NCI-H510A (cell line): ENCODE results near the gene ULK3.
"Not testable (repeated sequence)": the region's sequence is repeated elsewhere in the genome, so short reads cannot be mapped to it uniquely, and the experiment has no call there.

Source experiments
- DNase-seq: peaks from one replicate; lab custom pipeline; 2025; lab: John Stamatoyannopoulos, UW

The ULK3 gene, protein sequence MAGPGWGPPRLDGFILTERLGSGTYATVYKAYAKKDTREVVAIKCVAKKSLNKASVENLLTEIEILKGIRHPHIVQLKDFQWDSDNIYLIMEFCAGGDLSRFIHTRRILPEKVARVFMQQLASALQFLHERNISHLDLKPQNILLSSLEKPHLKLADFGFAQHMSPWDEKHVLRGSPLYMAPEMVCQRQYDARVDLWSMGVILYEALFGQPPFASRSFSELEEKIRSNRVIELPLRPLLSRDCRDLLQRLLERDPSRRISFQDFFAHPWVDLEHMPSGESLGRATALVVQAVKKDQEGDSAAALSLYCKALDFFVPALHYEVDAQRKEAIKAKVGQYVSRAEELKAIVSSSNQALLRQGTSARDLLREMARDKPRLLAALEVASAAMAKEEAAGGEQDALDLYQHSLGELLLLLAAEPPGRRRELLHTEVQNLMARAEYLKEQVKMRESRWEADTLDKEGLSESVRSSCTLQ

DNA sequence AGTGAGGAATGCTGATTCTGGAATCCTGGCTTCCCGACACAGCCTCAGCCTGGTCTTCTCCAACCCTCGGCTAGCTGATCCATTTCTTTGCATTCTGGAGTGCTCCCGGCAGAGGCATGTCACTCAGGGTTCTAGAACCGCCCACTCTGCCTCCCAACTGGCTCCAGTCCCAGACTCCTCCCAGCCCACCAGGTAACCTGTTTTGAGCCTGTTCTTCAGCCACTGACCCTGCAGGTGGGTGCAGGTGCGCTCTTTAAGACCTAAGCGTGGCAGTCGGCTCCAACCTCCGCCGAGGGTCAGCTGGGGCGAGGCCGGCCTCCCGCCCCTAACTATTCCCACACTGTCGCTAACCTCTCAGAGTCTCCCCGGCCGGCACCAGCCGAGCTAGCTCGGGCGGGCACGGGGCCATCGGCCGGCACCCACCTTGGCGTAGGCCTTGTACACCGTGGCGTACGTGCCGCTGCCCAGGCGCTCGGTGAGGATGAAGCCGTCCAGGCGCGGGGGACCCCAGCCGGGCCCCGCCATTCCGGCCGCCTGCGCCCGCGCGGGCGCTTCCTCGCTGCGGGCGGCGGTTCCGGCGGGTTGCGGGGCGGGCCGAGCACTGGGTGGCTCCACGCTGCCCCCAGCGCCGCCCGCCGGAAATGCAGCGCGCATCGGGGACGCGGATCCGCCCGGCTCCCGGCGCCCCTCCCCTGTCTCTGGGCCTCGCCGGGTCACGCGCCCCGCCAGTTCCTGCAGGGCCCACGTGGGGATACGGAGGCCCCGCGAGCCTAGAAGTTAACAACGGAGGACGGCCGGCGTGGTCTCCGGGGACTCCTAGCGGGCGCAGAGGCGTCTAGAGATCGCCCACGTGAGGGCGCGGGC, at the start of gene ULK3:
TSS of gene ULK3 (minus strand) at position 576 of the 864 bp plus-strand sequence. CDS start at position 525, 51 bp downstream.
- DNase-seq: peak; percentile 84

DNA sequence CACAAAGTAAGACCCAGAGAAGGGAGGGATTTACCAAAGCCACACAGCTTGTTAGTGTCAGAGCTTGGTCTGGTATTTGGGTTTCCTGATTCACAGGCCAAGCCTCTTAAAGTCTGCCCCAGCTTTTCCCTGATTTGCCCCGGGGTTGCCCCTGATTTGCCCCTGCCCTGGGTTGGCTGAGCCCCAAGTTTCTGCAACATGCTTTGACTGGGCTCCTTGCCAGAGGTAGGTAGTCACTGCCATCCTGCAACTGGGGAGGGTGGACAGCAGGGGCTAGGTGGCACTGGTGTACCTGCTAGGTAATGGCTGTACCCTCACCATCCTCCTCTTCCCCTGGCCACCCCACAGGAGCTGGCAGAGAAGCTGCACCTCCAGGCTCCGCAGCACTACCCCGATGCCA, 49.4 kb upstream of the ULK3 start:
- no peak for DNase-seq

DNA sequence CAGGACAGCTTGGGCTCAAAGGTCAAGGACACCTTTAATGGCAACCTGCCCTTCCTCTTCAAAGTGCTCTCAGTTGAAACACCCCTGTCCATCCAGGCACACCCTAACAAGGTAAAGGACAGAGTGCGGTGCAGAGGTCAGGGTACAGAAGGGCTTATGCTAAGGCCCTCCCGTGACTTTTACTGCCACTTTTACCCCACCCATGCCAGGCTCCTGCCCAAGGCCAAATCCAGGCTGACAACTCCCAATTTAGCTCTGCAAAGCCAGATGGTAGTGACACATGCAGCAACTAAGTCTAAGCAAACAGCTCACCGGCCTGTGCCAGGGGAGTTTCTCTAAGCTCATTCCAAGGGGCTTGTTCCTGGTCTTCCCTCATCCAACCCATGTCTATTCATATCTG, 48.5 kb upstream of the ULK3 start:
- no peak for DNase-seq

DNA sequence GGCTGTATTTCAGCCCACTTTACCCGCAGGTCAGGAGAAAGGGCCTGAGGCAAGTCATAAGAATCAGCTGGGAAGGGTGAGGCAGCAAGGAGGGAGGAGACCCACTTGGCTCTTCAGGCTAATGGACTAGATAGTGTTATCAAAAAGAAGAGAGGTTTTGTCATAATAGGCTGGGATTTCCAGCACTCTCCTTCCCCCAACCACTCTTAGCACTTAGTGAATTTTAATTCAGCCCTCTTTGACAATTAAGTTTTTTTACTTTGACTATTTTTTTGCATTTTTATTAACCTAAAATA, 47.7 kb upstream of the ULK3 start:
- DNase-seq: no peak

DNA sequence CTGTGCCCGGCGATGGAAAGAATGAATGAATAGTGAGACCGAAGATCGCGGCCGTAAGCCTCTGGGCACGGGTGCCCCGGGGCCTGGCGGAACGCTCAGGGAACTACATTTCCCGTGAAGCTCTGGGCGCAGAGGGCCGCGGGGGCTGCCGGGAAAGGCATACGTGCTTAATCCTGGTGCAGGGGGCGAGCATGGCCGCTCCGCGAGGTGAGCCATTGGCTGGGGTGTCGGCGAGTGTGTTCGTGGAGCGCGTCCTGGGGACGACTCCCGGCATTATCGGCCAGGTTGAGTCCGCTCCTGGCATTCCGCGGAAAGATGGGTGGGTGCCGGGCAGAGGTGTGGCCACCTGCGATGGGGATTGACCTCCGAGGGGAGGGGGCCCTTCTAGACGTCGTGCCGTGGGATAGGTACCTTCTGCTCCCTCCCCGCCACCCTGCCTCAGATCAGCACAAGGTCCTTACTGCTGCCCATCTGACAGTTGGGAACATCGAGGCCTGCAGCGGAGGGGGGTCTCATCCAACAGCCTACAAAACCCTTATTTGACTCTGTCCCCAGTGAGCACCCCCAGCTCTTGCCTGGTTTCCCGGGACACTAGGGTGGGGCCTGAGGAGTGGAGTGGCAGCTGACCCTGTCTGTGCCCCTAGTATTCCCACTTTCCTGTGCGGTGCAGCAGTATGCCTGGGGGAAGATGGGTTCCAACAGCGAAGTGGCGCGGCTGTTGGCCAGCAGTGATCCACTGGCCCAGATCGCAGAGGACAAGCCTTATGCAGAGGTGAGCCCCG, 47.1 kb upstream of the ULK3 start, which contains the start of gene MPI:
TSS of gene MPI (plus strand) at position 160 of the 782 bp plus-strand sequence. CDS start at position 192, 32 bp downstream.
- DNase-seq: peak; percentile 60

DNA sequence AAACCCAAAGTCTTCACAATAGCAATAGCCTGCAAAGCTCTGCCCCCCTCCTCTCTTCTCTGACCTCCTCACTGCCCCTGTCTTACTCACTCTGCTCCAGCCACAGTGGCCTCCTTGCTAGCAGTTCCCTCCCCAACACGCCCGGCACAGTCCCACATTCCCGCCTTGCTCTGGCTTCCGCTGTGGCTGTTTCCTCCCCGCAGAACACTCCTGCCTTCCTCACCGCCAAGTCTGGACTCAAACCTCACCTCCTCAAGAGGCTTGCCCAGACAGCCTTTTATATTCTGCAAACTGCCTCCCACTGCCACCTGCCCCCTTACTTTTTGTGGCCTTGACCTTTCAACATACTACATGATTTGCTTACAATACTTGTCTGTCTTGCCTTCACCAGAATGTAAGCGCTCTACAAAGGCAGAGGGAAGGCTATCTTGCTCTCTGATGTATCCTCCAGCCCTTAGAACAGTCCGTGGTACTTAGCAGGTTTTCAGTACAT, 46.5 kb upstream of the ULK3 start:
- no peak for DNase-seq

DNA sequence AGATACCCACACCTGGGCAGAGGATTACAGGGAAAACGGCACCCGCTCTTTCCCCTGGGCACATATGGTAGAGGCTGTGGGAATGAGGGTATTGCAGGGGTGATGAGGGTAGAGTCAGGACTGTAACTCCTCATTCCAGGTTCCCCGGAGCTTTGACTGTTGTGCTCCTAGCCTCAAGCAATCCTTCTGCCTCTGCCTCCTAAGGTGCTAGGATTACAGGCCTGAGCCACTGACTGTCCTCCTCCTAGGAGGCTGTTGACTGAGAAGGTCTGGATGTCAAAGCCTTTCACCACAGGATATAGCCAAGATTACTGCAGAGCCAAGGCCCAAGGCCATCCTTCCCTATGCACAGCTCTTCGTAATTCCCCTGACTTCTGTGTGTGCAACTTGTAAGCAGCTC, 45.8 kb upstream of the ULK3 start:
- DNase-seq: no peak

DNA sequence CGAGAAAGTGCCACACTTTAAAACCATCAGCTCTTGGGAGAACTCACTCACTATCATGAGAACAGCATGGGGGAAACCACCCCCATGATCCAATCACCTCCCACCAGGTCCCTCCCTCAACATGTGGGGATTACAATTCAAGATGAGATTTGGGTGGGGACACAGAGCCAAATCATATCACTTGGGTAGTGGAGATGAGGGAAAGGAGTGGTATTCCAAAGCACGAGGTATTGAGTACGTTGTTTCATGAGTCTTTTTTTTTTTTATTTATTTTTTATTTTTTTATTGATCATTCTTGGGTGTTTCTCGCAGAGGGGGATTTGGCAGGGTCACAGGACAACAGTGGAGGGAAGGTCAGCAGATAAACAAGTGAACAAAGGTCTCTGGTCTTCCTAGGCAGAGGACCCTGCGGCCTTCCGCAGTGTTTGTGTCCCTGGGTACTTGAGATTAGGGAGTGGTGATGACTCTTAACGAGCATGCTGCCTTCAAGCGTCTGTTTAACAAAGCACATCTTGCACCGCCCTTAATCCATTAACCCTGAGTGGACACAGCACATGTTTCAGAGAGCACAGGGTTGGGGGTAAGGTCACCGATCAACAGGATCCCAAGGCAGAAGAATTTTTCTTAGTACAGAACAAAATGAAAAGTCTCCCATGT, 44.7 kb upstream of the ULK3 start:
- DNase-seq: not testable (repeated sequence)

DNA sequence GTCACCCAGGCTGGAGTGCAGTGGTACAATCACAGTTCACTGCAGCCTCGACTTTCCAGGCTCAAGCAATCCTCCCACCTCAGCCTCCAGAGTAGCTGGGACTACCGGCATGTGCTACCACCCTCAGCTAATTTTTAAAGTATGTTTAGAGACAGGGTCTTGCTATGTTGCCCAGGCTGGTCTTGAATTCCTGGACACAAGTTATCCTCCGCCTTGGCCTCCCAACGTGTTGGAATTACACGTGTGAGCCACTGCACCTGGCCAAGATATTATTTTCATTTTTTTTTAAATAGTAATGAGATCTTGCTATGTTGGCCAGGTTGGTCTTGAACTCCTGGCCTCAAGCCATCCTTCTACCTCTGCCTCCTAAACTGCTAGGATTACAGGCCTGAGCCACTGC, 42.5 kb upstream of the ULK3 start:
- no peak for DNase-seq

DNA sequence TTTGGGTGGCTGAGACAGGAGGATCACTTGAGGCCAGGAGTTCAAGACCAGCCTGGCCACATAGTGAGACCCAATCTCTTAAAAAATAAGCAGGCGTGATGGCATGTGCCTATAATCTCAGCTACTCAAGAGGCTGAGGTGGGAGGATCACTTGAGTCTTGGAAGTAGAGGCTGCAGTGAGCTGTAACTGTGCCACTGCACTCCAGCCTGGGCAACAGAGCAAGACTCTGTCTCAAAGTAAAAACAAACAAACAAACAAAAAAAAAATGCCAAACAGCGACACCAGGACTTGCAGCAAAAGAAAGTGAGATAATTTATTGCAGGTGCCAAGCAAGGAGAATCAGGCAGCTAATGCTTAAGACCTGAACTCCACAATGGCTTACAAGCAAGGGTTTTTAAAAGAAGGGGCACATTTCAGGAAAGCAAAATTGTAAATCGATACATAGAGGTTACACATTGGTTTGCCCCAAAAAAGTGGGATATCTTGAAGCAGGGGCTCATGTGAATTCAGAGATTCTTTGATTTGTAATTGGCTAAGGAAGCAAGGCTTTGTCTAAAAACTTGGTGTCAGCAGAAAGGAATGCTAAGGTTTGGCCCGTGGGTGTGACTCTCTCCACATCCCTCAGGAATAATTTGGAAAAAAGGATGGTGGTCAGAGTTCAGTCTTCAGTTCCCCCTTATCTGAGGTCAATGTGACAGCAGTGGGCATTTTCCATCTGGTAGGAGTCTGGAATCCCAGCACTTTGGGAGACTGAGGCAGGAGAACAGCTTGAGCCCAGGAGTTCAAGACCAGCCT, 41.7 kb upstream of the ULK3 start:
- DNase-seq: no peak

DNA sequence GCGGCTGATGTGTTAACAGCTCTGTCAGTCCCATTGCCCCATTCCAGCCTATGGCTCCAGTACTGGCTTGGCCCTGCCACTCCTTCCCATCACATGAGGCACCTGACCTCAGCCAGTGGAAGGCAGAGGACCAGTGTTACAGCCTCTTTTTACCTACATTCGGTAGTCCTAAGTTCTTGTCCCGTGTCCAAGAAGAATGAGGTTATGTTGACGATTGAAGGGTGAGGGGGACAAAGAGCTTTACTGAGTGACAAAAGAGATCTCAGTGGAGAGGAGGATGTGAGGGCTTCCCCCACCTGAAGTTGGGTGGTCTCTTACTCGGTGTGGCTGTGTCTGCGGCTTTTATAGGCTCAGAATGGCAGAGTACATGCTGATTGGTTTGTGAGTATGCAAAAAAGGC, 39.6 kb upstream of the ULK3 start:
- DNase-seq: no peak

DNA sequence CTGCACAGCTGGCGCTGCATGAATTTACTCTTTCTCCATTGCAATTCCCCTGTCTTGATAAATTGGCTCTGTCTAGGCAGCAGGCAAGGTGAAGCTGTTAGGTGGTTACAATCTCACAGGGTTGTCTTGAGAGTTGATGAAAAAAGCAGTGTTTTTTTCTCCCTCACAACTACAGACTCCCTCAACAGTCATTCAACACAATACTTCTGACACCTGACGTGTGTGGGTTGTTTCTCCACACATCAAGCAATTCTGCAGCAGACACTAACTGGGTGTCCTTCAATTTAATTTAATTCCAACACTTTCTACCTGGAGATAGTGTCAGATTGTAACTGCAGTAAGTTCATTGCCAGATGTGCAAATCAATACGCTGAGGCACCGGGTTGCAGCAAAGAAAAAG, 35.3 kb upstream of the ULK3 start:
- no peak for DNase-seq

DNA sequence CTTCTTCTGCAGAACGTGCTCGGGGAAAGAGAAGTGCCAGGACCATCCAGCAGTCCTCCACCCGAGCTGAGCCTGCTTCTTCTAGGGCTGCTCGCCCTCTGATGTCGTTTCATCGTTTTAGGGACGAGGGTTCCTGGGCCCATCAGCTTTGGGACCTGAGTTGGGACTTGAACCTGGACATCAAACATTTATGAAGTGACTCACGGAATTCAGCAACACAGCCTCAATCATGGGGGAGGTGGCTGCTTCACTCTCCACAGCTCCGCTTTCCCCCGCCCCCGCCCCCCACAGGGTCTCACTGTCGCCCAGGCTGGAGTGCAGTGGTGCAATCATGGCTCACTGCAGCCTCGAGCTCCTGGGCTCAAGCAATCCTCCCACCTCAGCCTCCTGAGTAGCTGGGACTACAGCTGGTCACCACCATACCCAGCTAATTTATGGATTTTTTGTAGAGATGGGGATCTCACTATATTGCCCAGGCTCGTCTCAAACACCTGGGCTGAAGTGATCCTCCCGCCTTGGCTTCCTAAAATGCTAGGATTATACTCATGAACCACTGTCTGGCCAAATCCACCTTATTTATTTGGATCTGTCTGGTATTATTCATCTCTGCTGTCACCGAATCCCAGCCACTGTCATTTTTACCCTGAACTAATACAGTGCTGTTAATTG, 30.9 kb upstream of the ULK3 start:
- DNase-seq: no peak

DNA sequence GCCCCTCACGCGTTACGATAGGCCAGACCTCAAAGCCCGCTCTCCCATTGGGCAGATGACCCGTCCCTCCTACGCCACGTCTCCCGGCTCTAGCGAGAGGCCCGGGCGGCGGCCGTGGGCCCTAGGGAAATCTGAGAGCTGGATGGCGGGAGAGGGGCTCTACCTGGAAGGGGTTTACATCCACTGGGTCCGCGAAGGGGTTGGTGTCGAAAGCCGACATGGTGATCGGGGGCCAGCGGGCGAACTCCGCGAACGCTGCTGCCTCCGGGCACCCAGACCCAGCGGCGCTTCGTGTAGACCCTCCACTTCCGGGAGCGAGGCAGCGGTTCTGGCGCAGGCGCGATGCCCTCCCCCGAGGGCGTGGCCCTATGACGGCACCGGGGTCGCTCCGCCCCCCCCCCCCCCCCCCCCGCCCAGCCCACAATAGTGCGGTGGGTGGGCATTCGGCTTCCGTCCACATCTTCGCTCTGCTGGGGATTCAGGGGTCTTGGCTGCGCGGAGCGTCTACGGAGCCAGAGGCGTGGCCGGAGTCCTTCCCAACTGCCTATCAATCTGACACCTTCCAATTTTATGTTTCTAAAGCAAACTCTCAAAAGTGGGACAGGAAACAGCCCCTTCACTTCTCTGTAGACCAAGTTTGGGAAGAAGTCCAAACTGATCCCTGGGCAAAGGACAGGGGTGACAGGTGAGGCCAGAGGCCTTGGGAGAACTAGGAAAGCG, 30.2 kb upstream of the ULK3 start, which contains the start of gene SCAMP2:
TSS of gene SCAMP2 (minus strand) at position 330 of the 720 bp plus-strand sequence. CDS start at position 220, 110 bp downstream.
- DNase-seq: peak; percentile 84

DNA sequence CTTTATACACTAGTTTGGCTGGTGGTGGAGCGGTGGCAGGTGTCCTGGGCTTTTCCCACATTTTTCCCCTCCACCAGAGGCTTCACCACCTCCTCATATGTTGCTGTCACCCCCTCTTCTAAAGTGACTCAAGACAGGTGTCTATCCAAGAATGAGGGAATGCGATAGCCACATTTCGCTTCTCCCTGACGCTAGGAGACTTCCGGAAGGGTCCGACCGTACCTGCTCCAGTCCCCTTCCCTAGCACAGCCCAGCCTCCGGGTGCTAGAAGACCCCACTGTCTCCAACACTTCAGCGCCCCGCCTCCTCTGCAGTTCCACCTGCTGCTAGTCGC, 29.7 kb upstream of the ULK3 start:
- no peak for DNase-seq

DNA sequence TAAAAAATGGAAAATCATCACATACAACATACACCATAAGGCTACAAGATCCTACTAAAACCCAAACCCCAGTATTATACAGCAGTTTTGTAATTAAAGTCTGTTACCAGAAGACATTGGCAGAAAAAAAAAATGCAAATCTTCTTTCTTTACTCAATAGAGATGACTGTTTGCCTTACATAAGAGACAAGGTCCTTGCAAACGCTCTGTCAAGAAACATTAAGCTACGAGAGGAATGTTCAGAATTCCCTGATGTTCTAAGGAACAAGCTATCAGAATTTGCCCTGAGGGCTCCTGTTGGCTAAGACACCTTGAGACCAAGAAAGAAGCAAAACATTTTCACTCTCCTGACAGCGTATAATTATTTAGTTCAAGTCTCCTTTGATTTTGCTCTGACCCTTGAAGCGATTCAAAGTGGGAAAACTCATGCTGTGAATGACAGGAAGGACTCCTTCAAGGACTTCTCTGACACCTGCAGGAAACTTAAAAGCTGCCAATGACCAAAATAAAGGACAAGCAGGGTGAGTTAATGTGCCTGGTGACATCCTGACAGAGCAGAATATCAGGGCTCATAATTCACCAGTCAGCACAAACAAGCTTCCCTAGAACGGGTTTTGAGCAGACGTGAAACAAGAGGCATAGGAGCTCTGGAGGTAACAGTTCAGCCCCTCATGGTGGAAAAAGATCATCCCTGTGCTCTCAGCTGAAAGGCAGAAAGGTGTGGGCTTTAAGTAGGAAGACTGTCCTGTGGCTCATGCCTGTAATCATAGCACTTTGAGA, 27.7 kb upstream of the ULK3 start:
- no peak for DNase-seq

DNA sequence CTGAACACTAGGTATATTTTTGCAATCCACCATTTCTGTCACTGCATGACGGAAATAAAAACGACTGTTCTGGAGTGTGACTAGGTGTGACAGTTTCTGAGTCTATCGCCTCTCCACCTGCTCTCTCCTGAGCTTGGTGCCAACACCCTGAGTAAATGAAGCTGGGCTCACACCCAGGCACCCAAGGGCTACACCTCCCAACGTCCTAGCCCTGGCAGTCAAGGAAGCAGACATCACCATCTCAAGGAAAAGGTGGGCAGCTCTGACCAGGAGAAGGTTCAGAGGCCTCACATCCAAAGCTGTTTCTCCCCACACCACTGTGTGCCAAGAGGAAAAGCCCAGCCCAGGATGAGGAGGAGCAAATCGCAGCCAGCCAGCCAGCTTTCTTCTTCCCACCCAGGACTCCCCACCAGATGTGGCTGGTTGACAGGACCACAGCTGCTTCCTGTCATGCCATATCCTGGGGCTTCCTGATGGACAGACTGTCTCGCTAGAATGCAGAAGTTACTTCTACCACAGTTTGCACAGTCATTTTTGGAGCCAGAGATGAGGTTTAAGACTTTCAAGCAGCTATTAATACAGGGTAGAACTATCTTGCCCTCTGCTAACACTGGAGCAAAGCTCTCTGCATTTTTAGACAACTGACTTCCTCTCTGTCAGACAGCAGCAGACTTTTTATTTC, 26.9 kb upstream of the ULK3 start:
- DNase-seq: no peak

DNA sequence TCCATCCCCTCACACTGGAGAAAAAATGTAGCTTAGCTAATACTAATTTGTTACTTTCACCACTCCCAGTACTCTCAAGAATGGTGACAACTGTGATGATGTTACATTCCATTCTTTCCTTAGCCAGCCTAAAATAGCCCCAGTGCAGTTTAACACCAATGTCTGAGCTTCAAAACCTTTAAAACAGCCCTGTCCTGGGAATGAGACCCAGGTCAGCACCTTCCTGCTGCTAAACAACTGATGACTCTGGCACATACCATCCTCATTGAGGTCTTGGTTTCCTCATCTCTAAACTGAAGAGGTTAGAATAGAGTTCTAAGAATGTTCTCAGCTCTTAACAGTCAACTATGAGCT, 26.4 kb upstream of the ULK3 start:
- DNase-seq: no peak
